Measurements from ENCODE around the gene NNMT.
A peak's percentile ranks its signal among the peaks of the same experiment; 100 is the strongest.

The NNMT gene

DNA sequence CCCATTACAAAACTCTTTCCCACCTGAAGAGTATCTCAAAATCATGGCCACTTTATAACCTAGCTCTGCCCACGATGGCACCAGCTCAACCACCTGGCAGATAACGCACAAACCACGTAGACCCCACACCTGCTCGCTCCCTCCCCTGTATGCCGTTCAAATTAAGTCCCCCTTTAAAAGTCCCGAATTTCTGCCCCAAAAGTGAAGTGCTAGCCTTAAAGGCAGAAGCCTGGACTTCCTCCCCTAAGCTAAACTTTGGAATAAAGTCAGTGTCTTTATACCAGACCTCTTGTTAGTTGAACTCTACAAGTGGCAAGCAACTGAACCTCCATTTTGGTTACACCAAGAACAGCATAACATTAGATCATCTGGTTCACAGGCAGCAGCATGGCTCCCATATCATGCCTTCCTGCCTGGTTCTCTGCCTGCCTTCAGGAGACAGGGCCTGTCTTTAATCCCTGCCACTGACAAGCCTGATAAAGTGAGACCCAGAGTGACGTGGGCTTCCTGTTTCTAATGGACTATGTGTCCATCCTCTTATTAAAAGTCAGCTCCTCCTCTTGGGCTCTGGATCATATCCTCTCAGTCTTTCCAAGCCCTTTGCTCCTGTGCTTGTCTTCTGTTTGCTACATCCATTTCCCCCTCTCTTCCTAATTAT, 32.6 kb upstream of the NNMT start:
- DNase-seq (ENCODE audit: low spot score): no peak

DNA sequence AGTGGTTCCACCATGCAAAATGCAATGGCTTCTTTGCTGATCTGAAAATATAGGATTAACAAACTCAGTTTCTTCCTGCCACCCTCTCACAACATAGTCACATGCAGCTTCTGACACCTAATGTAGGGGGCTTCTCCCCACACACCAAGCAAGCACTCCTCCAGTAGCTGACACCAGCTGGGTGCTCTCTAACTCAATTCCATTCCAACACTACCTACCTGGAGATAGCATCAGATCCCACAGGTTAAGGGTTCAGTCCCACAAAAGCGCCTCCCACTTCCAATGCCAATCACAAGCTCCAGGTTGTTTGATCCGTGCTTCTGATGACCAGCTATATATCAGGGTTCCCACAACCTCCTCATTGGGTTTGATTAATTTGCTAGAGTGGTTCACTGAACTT, 31.8 kb upstream of the NNMT start:
- no peak for DNase-seq (ENCODE audit: low spot score)

DNA sequence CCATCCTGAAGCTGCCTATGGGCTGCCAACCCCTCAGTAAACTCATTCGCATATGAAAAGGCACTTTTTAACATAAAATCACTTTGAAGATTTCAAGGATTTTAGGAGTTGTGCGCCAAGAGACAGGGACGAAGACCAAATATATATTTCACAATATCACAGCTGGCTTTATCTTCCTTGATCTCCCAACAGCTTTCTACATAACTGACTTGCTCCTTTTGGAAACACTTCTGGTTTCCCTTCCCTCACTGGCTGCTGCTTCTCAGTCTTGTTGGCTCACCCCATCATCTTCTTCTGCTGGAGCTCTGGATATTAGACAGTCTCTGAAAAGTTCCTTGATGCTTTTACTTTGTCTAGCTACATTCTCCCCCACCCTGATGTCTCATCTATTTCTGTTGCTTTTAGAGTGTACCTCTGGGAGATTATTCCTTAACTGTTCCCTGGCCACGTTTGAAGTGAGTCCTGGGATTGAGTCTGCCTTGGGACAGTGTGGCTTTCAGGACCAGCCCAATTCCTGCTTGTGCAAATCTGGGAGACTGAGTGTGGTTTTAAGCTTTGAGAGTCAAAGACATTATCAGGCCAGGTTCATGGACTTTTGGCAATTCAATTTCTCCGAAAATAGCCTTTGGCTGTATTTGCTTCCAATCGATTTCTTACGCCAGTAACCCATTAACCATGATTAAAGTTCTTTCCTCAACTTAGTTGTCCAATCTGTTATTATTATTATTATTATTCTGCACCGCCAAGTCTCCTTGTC, 30.9 kb upstream of the NNMT start:
- DNase-seq (ENCODE audit: low spot score): no peak

DNA sequence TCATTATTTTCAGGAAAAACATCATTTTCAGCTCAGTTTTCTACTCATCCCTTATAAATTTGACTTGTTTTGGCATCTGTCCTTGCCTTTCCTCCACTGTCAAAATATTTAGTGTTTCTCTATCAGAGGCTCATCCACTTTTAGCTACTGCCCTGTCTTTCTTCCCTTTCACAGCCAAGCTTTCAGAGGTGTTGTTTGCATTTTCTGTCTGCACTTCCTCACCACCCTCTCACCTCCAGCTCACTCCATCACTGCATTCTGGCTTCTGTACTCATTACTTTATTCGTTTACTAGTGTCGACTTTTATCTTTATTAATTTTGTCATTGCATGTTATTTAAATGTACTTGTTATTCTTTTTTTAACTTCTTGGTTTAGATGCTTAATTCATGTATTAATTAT, 26.7 kb upstream of the NNMT start:
- no peak for DNase-seq (ENCODE audit: low spot score)

GRCh38 chr11:114270531-114271270, 25.5 kb upstream of the NNMT start:
- DNase-seq (ENCODE audit: low spot score): no peak

GRCh38 chr11:114271316-114271715, 24.9 kb upstream of the NNMT start:
- no peak for DNase-seq (ENCODE audit: low spot score)

- no peak for DNase-seq (ENCODE audit: low spot score)
These were observed 23.9 kb upstream of the NNMT start for GRCh38 chr11:114272311-114272710.

- DNase-seq (ENCODE audit: low spot score): no peak
These were observed 23.1 kb upstream of the NNMT start for GRCh38 chr11:114273071-114273470.

DNA sequence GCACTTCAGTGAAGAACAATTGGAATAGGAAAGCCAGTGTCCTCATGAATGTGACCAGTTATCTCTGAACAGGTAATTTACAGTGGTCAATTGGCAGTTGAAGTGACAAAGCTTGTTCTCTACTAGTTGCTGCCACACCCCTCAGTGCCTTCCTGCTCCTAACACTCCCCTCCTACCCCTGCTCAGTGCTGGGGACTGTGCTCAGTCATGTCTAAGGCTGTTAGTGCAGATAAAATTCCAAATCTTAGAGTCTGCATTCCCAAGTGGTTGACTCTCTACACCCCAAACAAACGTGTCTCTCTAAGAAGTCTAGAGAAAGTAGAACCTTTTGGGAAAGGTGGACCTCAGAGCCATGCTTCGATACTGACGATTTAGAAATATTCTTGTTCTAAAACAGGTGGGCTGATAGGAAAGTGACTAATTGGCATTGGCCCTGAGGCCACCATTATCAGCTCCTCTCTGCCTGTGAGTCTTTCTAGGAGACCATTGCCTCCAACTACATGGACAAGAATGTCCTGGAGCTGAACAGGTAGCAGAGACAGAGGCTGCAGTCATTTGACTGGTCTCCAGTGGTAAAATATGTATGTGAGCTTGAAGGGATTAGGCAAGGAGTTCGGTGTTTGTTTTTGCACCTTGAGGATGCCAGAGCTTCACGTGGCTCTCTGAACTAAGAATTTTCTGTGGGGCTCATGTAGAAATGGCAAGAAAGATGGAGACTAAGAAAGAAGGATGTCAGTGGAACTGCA, 22.1 kb upstream of the NNMT start:
- DNase-seq (ENCODE audit: low spot score): no peak

DNA sequence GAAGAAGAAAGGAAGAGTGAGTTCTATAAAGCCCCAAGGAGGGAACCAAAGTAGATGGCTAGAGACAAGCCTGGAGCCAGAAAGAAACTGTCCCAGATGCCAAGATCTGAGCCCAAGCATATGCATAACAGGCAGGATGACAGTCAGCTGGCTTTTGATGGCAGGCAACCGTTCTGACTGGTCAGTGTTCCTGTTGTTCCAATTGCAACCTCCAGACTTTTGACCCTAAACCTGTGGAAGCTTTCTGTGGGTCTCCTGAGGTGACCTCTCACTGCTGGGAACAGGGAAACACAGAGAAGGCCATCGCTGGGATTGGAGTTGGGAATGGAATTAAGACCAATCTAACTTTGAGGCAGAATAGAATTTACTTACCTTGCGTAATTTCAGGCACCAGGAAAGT, 21.6 kb upstream of the NNMT start:
- no peak for DNase-seq (ENCODE audit: low spot score)

GRCh38 chr11:114275280-114275679, 20.9 kb upstream of the NNMT start:
- no peak for DNase-seq (ENCODE audit: low spot score)

DNA sequence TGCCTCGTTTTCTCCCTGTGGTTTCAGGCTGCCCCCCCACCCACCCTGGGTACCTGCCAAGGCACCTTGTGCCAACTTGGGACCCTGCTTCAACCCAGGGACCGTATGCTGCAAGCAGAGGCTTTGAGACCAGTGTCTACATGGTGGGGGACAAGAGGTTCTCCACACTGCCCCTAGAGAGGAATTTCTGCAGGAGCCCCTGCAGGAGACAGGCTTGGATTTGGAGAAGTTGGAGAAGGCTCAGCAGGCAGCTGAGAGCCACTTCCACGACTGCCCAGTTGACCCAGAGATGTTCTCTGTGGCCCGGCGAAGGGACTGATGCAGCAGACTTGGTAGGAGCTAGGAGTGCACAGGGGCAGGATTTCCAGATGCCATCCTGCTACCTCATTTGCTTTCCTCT, 20.1 kb upstream of the NNMT start:
- no peak for DNase-seq (ENCODE audit: low spot score)

DNA sequence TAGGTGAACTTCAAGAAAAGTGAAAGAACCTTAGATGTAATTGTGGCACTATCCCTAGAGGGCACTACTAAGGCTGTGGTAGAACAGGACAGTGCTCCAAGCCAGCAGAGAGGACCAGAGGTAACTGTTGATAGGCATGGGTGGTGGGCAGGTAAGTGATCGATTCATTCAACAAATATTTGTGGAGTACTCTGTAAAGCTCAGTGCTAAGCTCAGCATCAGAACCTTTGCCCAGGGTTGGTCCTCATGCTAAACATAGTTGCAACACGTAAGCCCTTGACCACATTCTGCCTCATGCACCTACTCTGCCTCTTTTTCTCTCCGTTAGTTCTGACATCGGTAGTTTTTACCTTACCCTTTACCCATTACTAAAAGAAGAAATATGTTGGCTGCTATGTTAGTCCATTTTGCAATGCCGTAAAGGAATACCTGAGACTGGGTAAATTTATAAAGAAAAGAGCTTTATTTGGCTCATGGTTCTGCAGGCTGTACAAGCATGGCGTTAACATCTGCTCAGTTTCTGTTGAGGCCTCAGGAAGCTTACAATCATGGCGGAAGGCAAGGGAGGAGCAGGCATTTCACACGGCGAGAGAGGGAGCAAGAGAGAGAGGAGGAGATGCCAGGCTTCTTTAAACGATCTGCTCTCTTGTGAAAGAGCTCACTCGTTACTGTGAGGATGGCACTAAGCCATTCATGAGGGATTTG, 18.4 kb upstream of the NNMT start:
- DNase-seq (ENCODE audit: low spot score): no peak

DNA sequence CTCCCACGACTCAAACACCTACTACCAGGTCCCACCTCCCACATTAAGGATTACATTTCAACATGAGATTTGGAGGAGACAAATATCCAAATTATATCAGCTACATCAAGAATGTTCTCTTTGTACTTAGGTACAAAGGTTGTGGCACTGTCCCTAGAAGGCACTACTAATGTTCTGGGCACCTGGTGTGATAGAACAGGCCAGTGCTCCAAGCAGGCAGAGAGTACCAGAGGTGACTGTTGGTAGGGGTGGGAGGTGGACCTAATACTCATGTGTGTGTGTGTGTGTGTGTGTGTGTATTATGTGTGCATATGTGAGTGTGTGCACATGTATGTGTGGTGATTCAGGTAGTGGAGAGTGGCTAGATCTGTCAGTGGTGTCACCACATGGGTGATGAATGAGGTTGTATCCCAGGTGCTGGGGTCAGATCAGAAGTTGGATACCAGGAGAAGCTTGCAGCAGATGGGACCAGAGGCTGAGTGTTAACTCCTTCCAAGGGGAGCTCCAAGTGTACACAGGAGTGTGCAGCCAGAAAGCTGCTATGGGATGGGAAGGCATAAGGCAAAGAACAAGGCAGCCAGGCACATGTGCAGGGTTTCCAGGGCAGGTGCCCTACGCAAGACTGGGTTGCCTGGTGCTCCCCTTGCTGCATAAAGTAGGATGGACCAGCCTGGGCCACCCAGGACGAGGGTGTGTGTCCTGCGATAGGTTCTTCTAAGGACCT, 17.7 kb upstream of the NNMT start:
- DNase-seq (ENCODE audit: low spot score): no peak

- DNase-seq (ENCODE audit: low spot score): no peak
These were observed 16.2 kb upstream of the NNMT start for GRCh38 chr11:114279792-114280546.

DNA sequence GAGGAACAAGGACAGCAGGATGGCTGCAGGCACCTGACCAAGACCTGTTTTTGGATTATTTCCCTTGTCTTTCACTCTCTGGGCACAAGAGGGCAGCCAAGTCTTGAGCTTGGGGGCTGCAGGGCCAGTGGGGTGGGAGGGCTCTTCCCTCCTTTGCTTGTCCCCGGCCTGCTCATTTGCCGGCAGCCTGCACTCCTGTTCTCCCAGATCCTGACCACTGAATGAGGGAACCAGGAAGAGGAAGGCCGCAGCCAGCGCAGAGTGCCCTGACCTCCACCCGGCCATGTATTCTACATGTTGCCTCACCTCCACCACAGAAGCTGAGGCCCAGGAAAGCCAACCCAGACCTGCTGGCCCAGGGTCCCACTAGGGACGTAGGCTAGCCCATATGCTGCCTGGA, 15.5 kb upstream of the NNMT start:
- DNase-seq (ENCODE audit: low spot score): peak; percentile 17

DNA sequence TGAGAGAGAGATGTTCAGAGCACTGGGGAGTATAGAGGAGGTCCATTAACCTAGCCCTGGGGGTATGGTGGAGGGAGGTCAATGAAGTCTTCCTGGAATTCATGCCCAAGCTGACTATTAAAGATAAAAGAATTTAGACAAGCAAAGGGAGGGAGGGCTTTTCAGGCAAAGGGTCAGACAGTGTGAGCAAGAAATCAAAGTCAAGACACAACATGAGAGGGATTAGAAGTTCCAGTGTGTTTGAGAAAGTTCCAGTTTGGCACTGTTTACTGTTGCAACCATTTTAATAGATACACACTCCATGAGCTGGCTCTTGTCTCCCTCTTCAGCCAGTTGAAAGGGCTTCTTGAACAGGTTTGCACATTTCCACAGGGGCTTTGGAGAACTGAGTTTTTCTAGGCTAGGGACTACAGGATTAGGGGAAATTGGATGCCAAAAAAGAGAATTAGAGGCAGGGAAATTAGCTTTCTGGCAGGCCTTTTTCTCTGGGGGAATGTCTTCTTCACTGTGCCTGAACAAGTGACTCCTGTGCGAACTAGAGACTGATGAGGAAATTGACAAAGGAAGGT, 14.7 kb upstream of the NNMT start:
- no peak for DNase-seq (ENCODE audit: low spot score)

DNA sequence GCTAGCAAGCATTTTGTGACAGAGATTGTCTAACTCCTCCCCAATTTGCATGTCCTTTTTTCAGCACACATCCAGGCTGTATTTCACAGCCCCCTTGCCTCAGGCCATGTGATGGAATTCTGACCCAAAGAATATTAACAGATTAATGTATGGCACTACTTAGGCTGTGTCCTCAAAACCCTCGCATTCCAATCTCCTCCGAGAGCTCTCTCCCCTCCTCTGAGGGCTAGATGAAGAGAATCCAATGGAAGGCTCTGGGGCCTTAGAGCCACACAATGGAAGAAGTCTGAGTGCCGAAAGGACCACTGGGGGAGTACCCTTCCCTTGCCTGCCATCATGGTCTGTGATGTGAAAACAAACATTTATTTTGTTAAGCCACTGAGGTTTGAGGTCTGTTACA, 13.7 kb upstream of the NNMT start:
- DNase-seq (ENCODE audit: low spot score): no peak

DNA sequence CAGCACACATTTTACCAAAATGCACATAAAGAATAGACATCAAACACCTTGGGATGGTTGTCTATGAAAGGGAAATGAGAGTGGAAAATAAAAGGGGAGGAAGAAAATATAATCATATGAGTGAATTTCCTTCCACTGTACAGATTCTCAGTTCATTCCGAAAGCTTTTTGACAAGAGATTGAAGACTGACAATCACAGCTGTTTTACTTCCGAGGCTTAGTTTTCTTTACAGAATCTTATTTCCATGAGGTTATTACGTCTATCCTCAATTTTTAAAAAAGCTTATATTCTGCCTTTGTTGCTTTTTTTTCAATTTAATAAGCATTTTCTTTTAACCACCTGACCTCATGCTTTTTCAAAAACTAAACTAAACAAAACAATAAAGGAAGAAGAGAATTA, 12.8 kb upstream of the NNMT start:
- DNase-seq (ENCODE audit: low spot score): no peak

DNA sequence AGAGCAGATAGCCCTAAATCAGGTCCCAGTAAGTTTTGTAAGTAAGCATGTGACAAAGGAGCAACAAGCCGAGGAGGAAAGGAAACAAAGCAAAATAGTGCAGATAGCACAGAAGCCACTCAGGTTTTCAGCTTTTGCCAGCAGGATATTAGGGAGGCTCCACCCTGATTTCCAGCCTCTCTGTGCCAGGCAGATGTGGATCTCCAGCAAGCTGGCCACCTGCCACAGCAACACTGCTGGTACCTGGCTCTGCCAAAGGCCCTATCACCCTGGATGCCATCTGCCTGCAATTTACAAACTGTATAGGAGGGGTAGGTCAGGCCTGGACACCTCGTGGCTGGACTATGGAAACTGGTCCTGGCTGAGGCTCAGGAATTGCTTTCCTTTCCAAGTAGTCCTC, 12.2 kb upstream of the NNMT start:
- DNase-seq (ENCODE audit: low spot score): no peak

Measured in LoVo (cell line).